Breast epithelium (tissue), 3 donors: ENCODE measurements around the gene TMEM247.

Experiments
- POLR2A ChIP-seq: fragments of 450-650 bp; IDR thresholded peaks from one replicate; pipeline ENCODE4 v1.6.1; 2016; ENCODE audit warnings: antibody characterized with exemption, mild to moderate bottlenecking, moderate library complexity
- TF ChIP-seq, protein P1 (sequence below), 3 donors: fragments of 450-650 bp; IDR thresholded peaks; one replicate each; pipeline ENCODE4 v1.5.1; 2016 to 2017; ENCODE audit warnings: antibody characterized with exemption in 3 of 3, mild to moderate bottlenecking in 3 of 3, moderate library complexity in 3 of 3

DNA sequence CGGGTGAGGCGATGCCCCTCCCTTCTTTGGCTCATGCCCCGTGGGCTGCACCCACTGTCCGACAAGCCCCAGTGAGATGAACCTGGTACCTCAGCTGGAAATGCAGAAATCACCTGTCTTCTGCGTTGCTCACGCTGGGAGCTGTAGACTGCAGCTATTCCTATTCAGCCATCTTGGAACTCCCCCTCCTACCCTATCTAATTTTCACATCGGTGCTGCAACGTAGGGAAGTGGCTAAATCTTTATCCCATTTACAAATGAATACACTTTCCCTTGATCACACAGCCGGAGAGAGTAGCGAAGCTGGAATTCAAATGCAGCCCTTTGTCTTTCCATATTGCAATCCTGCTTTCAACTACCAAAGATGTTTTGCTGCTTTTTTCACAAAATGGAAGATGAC lies 1.4 kb upstream of the TMEM247 start:
- no peak for TF ChIP-seq POLR2A
- TF ChIP-seq, protein P1, sequence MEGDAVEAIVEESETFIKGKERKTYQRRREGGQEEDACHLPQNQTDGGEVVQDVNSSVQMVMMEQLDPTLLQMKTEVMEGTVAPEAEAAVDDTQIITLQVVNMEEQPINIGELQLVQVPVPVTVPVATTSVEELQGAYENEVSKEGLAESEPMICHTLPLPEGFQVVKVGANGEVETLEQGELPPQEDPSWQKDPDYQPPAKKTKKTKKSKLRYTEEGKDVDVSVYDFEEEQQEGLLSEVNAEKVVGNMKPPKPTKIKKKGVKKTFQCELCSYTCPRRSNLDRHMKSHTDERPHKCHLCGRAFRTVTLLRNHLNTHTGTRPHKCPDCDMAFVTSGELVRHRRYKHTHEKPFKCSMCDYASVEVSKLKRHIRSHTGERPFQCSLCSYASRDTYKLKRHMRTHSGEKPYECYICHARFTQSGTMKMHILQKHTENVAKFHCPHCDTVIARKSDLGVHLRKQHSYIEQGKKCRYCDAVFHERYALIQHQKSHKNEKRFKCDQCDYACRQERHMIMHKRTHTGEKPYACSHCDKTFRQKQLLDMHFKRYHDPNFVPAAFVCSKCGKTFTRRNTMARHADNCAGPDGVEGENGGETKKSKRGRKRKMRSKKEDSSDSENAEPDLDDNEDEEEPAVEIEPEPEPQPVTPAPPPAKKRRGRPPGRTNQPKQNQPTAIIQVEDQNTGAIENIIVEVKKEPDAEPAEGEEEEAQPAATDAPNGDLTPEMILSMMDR (IDR thresholded peaks at IDR 0.05): no peak
